ENCODE measurements around the gene PAPOLB. TPM values are rescaled to one million over a fixed set of nuclear protein-coding genes. Genes with fewer than 3 reads are reported as not detected.

The PAPOLB gene
- total RNA-seq, 1 experiment from 2014 or later = 0.07 TPM

DNA sequence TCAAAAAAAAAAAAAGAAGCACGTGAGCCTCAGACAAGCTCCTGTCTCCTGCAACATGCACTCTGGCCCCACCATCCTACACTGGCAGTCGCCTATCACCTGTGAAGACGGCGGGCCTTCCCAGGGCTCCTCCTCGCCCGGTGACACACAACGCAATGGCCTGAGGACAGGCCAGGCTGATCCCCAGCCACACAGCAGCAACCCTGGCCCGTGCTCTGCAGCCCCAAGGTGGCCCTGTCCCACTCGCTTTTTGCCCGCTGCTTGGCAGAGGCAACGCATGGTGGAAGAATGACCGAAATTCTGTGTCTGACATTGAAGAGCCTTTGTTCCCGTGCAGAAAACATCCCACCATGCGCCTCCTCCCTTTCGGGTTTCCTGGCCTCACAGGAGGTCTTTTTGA lies 13.6 kb upstream of the PAPOLB start:
- CTCF ChIA-PET = no interaction called here
- H3K4me3 Mint-ChIP-seq (ENCODE audit: low read depth, unreplicated experiment) = no peak overlapping the region
- BruUV-seq (replicated peaks) = no TSS peak
- H3K9me3 Mint-ChIP-seq (ENCODE audit: low read depth, unreplicated experiment) = no peaks in the 10 kb centered on the region
- DNase-seq = no peak
- peaks cover 29% of the 10 kb centered on the region for H3K27me3 Mint-ChIP-seq (ENCODE audit: unreplicated experiment)
- no peak overlapping the region for H3K27ac Mint-ChIP-seq (ENCODE audit: unreplicated experiment)
- no peaks in the 10 kb centered on the region for H3K4me1 Mint-ChIP-seq (ENCODE audit: low read depth, unreplicated experiment)
- TF ChIP-seq CTCF (IDR thresholded peaks at IDR 0.05; ENCODE audit: unreplicated experiment) = no peak
- intact Hi-C loops (cut with micrococcal nuclease; ENCODE audit: unreplicated experiment) = no loop called here
- H3K36me3 Mint-ChIP-seq (ENCODE audit: insufficient read depth, unreplicated experiment) = no peaks in the 10 kb centered on the region

DNA sequence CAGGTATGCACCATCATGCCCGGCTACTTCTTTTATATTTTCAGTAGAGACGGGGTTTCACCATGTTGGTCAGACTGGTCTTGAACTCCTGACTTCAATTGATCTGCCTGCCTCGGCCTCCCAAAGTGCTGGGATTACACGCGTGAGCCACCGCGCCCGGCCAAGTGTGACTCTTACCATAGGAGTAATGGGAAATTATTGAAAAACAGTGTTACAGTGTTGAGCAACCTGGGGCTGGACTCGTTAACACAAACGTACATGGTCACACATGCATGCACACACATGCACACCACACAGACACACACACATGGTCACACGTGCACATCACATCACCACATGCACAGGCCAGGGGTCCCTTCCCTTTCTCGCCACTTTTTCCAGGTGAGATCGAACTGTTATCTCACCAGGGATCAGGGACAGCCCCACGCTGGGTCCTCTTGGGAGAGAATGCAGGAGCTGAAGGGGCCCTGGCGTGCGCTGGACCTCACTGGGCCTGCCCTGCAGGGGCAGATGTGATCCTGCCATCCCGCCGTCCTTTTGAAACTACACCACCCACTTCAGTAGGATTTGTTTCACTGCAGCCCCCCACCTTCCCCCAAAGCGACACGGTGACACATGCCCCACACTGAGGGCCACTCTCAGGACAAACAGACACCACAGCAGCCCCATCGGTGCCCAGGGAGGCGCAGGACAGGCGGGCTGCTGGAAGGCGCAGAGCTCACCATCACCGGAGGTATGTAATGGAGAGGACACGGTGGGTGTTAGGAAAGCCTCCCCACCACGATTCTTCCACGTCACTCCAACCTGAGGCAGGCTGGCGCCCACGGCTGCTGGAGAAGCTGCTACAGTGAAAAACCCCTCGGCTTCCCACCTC lies 11.5 kb upstream of the PAPOLB start:
- no TSS peak for BruUV-seq (replicated peaks)
- H3K27me3 Mint-ChIP-seq (ENCODE audit: unreplicated experiment) = peaks cover 35% of the 10 kb centered on the region
- no peak overlapping the region for H3K27ac Mint-ChIP-seq (ENCODE audit: unreplicated experiment)
- intact Hi-C loops (cut with micrococcal nuclease; ENCODE audit: unreplicated experiment) = no loop called here
- no peak for DNase-seq
- H3K9me3 Mint-ChIP-seq (ENCODE audit: low read depth, unreplicated experiment) = no peaks in the 10 kb centered on the region
- H3K4me3 Mint-ChIP-seq (ENCODE audit: low read depth, unreplicated experiment) = no peak overlapping the region
- no peaks in the 10 kb centered on the region for H3K36me3 Mint-ChIP-seq (ENCODE audit: insufficient read depth, unreplicated experiment)
- TF ChIP-seq CTCF (IDR thresholded peaks at IDR 0.05; ENCODE audit: unreplicated experiment) = no peak
- CTCF ChIA-PET = interaction anchor here (0.6 to 0.8 kb wide), 2 partner anchors 196 to 1717 kb away, joined by 3 to 4 read pairs; no protein-coding TSS in a partner anchor
- H3K4me1 Mint-ChIP-seq (ENCODE audit: low read depth, unreplicated experiment) = no peaks in the 10 kb centered on the region

GRCh38 chr7:4871930-4872675 lies 10.3 kb upstream of the PAPOLB start:
- TF ChIP-seq CTCF (IDR thresholded peaks at IDR 0.05; ENCODE audit: unreplicated experiment) = no peak
- no peak overlapping the region for H3K27ac Mint-ChIP-seq (ENCODE audit: unreplicated experiment)
- no peaks in the 10 kb centered on the region for H3K36me3 Mint-ChIP-seq (ENCODE audit: insufficient read depth, unreplicated experiment)
- H3K9me3 Mint-ChIP-seq (ENCODE audit: low read depth, unreplicated experiment) = no peaks in the 10 kb centered on the region
- BruUV-seq (replicated peaks) = no TSS peak
- intact Hi-C loops (cut with micrococcal nuclease; ENCODE audit: unreplicated experiment) = no loop called here
- H3K27me3 Mint-ChIP-seq (ENCODE audit: unreplicated experiment) = peaks cover 35% of the 10 kb centered on the region
- DNase-seq = no peak
- CTCF ChIA-PET = no interaction called here
- no peaks in the 10 kb centered on the region for H3K4me1 Mint-ChIP-seq (ENCODE audit: low read depth, unreplicated experiment)
- no peak overlapping the region for H3K4me3 Mint-ChIP-seq (ENCODE audit: low read depth, unreplicated experiment)

GRCh38 chr7:4871056-4871680 lies 9.3 kb upstream of the PAPOLB start:
- H3K4me3 Mint-ChIP-seq (ENCODE audit: low read depth, unreplicated experiment) = no peak overlapping the region
- no peaks in the 10 kb centered on the region for H3K4me1 Mint-ChIP-seq (ENCODE audit: low read depth, unreplicated experiment)
- TF ChIP-seq CTCF (IDR thresholded peaks at IDR 0.05; ENCODE audit: unreplicated experiment) = no peak
- no peak overlapping the region for H3K27ac Mint-ChIP-seq (ENCODE audit: unreplicated experiment)
- no peaks in the 10 kb centered on the region for H3K36me3 Mint-ChIP-seq (ENCODE audit: insufficient read depth, unreplicated experiment)
- H3K9me3 Mint-ChIP-seq (ENCODE audit: low read depth, unreplicated experiment) = no peaks in the 10 kb centered on the region
- peaks cover 35% of the 10 kb centered on the region for H3K27me3 Mint-ChIP-seq (ENCODE audit: unreplicated experiment)
- DNase-seq = no peak
- CTCF ChIA-PET = no interaction called here
- no TSS peak for BruUV-seq (replicated peaks)
- intact Hi-C loops (cut with micrococcal nuclease; ENCODE audit: unreplicated experiment) = no loop called here

Measured in Calu3 (cell line).